Measurements from ENCODE around the gene MOK. TPM values are rescaled to one million over a fixed set of nuclear protein-coding genes. Genes with fewer than 3 reads are reported as not detected.

Gene MOK
- total RNA-seq, 4 donors from 2014 or later: 1.3 to 2.8 (median 2.3) TPM

DNA sequence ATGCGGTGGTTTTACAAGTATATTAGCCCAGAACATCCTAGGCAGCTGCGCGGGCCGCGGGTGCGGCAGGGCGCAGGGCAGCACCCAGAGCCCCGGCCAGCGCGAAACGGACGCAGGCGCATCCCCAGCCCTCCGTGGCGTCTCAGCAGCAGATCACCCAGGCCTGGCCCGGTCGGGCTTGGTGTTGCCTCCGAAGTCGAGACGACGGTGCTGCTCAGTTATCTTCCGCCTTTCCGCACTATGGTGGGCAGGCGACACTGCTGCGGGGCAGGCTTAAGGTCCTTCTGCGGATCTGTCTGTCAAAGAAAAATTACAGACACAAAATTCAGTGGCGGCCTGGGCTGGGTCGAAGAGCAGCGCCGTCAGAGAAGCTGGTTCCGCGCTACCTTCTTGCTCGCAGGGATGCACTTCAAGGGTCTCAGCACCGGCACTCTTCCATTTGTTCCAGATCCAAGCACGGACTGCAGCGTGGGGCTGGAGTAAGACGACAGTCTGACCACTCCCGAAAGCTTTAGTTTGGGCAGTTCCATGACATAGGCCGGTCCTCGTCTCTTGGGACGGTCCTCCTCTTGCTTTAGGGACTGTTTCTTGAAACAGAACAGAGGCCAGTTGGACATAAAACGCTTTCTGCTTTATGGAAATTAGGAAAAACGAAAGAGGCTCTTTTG lies 75.8 kb downstream of the MOK start:
- intact Hi-C loops (cut with DNase I; ENCODE audit: low total_unique reads) (no loop called here), in situ Hi-C loops (cut with MboI; ENCODE audit: low sequenced_read_pairs in 4 of 4) (no loop called here)
- H3K27me3 ChIP-seq: no peaks in the 10 kb centered on the region
- no peak overlapping the region for H3K4me3 ChIP-seq
- H3K36me3 ChIP-seq: no peaks in the 10 kb centered on the region
- ATAC-seq (no peak), DNase-seq (no peak)
- no peak overlapping the region for H3K27ac ChIP-seq
- H3K4me1 ChIP-seq: no peaks in the 10 kb centered on the region
- no peak for TF ChIP-seq POLR2A (IDR thresholded peaks at IDR 0.05)
- H3K9me3 ChIP-seq: no peaks in the 10 kb centered on the region

DNA sequence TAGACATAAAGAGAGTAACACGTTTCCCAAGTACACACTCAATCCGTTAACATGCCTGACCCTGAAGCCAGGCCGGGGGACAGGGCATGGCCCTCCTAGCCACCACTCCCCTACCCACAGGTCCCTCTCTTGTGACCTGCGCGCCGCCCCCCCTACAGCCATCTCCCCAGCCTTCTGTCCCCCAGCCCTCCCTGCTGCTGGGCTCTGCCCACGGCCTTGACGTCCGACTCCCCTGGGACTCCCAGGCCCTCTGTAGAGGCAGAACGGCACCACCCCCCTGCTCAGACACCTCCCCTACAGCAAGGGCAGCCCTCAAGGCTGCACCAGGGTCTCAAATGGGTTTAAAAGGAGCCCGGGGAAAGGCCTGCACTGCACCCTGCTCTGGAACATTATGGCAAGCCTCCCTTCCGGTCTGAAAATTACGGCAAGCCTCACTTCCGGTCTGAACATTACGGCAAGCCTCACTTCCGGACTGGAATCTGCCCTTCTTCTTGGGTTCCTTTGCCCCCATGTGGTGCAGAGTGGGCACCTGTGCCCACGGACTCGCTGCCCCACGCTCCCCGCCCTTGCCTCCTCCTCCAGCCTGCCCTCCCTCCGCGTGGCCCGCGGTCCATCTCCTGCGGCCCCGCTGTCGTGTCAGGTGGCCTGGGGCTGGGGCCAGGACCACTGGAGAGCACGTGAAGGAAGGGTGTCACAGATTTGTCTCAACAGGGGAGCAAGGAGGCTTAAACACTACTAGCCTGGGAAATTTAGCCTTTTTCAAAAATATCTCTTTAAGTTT lies 77.6 kb downstream of the MOK start:
- no peaks in the 10 kb centered on the region for H3K4me1 ChIP-seq
- no peaks in the 10 kb centered on the region for H3K36me3 ChIP-seq
- no peaks in the 10 kb centered on the region for H3K27me3 ChIP-seq
- H3K9me3 ChIP-seq: no peaks in the 10 kb centered on the region
- TF ChIP-seq, protein P1, sequence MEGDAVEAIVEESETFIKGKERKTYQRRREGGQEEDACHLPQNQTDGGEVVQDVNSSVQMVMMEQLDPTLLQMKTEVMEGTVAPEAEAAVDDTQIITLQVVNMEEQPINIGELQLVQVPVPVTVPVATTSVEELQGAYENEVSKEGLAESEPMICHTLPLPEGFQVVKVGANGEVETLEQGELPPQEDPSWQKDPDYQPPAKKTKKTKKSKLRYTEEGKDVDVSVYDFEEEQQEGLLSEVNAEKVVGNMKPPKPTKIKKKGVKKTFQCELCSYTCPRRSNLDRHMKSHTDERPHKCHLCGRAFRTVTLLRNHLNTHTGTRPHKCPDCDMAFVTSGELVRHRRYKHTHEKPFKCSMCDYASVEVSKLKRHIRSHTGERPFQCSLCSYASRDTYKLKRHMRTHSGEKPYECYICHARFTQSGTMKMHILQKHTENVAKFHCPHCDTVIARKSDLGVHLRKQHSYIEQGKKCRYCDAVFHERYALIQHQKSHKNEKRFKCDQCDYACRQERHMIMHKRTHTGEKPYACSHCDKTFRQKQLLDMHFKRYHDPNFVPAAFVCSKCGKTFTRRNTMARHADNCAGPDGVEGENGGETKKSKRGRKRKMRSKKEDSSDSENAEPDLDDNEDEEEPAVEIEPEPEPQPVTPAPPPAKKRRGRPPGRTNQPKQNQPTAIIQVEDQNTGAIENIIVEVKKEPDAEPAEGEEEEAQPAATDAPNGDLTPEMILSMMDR (IDR thresholded peaks at IDR 0.05 in 4 of 5, conservative IDR thresholded peaks at IDR 0.05 in 1 of 5): no peak
- no peak for TF ChIP-seq POLR2A (IDR thresholded peaks at IDR 0.05)
- peak overlapping the region in 3 of 4 donors; percentile 21 to 29 (median 24) for H3K4me3 ChIP-seq
- no peak for ATAC-seq
- DNase-seq: no peak
- no peak overlapping the region for H3K27ac ChIP-seq
- in situ Hi-C loops (cut with MboI; ENCODE audit: low sequenced_read_pairs in 4 of 4): no loop called here
- intact Hi-C loops (cut with DNase I; ENCODE audit: low total_unique reads): no loop called here

DNA sequence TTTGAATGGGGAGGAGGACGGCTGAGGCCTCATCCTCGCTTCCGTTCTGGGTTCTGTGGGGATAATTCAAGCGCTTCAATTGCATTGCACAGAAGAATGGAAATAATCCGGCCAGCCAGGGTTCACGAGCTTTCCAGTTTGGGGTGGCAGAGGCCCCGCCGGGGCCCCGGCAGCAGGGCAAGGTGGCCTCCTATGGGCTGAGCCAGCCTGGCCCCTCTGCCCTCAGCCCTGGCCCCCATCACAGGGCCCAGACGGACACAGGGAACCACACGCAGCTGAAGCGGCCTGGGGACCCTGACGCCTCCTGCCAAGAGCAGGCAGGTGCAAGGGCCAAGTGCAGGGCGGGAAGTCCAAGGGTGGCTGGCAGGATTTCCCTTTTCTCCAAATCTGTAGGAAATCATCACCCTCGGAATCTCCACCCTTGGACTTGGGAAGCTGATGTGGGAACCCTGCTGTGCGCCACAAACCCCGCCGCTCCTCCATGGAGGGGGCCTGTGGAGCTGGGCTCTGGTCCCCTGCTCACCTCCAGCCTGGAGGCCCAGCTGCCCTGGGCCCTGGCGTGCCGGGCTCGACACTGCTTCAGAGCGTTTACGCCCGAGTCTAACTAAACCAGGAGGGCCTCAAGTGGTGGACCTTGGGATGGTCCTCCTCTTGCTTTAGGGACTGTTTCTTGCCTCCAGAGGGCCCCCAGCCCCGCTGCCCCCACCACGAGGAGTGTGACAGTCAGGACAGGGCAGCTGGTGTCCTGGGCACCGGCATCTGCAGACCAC lies 78.4 kb downstream of the MOK start:
- Histone ChIP-seq H3K27me3 (no peaks in the 10 kb centered on the region), H3K4me3 (no peak overlapping the region), H3K9me3 (no peaks in the 10 kb centered on the region), H3K36me3 (no peaks in the 10 kb centered on the region), H3K4me1 (no peaks in the 10 kb centered on the region), H3K27ac (no peak overlapping the region)
- TF ChIP-seq POLR2A (IDR thresholded peaks at IDR 0.05): no peak
- TF ChIP-seq, protein P1 (IDR thresholded peaks at IDR 0.05 in 4 of 5, conservative IDR thresholded peaks at IDR 0.05 in 1 of 5): no peak
- ATAC-seq: no peak
- in situ Hi-C loops (cut with MboI; ENCODE audit: low sequenced_read_pairs in 4 of 4) (no loop called here), intact Hi-C loops (cut with DNase I; ENCODE audit: low total_unique reads) (no loop called here)
- no peak for DNase-seq

DNA sequence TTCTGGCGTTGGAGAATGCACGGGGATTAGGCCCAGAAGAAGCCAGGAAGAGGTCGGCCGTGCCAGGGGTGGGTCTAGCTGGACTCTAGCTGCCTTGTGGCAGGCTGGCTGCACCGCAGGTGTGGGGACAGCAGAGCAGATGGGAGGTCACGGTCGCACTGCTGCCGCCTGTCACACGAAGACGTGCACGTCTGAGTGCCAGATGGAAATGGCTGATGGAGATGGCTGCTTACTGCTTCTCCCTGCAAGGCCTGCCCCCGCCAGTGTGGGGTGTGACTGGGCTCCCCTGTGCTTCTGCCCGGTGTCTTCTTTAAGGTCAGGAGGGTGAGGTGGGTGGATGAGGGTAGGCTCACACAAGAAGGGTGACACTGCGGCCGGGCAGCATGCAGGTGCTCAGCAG lies 79.0 kb downstream of the MOK start:
- H3K9me3 ChIP-seq: no peaks in the 10 kb centered on the region

More for the DNA sequence above, 79.0 kb downstream of the MOK start:
- DNase-seq: no peak
- no peak for ATAC-seq
- Histone ChIP-seq H3K27ac (no peak overlapping the region), H3K36me3 (no peaks in the 10 kb centered on the region), H3K4me3 (no peak overlapping the region), H3K27me3 (no peaks in the 10 kb centered on the region), H3K4me1 (no peaks in the 10 kb centered on the region)
- intact Hi-C loops (cut with DNase I; ENCODE audit: low total_unique reads) (no loop called here), in situ Hi-C loops (cut with MboI; ENCODE audit: low sequenced_read_pairs in 4 of 4) (no loop called here)
- TF ChIP-seq, protein P1 (IDR thresholded peaks at IDR 0.05 in 4 of 5, conservative IDR thresholded peaks at IDR 0.05 in 1 of 5): no peak
- TF ChIP-seq POLR2A (IDR thresholded peaks at IDR 0.05): no peak
